Neural cell (in vitro differentiated cells): ENCODE data around the gene TOR3A.

ENCODE experiments used
- POLR2AphosphoS5 ChIP-seq: IDR thresholded peaks from 2 replicates; pipeline ENCODE4 v1.6.1; 2012
- RAD21 ChIP-seq: fragments of 450-650 bp; conservative IDR thresholded peaks from 2 replicates; pipeline ENCODE4 v1.6.1; 2014; ENCODE audit warnings: antibody characterized with exemption, mild to moderate bottlenecking, moderate library complexity
- SMC3 ChIP-seq: fragments of 450-650 bp; conservative IDR thresholded peaks from 2 replicates; pipeline ENCODE4 v1.6.1; 2014; ENCODE audit warnings: antibody characterized with exemption, mild to moderate bottlenecking, moderate library complexity; ENCODE audit not compliant: poor library complexity
- TF ChIP-seq, protein P1 (sequence below): fragments of 450-650 bp; IDR thresholded peaks from 2 replicates; pipeline ENCODE4 v1.5.1; 2014; ENCODE audit warnings: antibody characterized with exemption, mild to moderate bottlenecking, moderate library complexity; ENCODE audit not compliant: poor library complexity, severe bottlenecking

DNA sequence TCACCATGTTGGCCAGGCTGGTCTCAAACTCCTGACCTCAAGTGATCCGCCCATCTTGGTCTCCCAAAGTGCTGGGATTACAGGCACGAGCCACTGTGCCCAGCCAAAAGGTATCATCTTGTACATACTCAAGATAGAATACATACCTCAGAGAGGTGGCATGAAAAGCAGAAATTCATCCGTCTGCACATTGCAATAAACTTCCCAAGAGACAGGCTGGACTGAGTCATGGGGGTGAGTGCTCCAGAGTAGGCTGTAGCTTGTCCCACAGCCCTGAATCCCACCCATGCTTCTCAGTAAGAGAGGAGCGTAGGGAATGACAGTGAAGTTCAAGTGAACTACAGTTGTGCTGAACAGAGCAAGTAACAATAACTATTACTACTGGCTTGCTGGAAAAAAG is 19.7 kb downstream of the TOR3A start:
- no peak for TF ChIP-seq RAD21
- no peak for TF ChIP-seq POLR2AphosphoS5
- TF ChIP-seq, protein P1, sequence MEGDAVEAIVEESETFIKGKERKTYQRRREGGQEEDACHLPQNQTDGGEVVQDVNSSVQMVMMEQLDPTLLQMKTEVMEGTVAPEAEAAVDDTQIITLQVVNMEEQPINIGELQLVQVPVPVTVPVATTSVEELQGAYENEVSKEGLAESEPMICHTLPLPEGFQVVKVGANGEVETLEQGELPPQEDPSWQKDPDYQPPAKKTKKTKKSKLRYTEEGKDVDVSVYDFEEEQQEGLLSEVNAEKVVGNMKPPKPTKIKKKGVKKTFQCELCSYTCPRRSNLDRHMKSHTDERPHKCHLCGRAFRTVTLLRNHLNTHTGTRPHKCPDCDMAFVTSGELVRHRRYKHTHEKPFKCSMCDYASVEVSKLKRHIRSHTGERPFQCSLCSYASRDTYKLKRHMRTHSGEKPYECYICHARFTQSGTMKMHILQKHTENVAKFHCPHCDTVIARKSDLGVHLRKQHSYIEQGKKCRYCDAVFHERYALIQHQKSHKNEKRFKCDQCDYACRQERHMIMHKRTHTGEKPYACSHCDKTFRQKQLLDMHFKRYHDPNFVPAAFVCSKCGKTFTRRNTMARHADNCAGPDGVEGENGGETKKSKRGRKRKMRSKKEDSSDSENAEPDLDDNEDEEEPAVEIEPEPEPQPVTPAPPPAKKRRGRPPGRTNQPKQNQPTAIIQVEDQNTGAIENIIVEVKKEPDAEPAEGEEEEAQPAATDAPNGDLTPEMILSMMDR = no peak
- no peak for TF ChIP-seq SMC3
